AG04450 (cell line): ENCODE data around the gene CD72. TPM values are rescaled to one million over a fixed set of nuclear protein-coding genes. Genes with fewer than 3 reads are reported as not detected.

ENCODE experiments used
- CTCF ChIA-PET: fragments of 300-600, 350-600 bp; formaldehyde crosslinking; extraction: SDS; loops from one replicate; lab custom pipeline; 2022; ENCODE audit warnings: antibody characterized with exemption, inconsistent platforms; lab: Charles Lee
- POLR2A ChIA-PET: fragments of 350-600 bp; formaldehyde crosslinking; extraction: SDS; loops from one replicate; lab custom pipeline; 2021; ENCODE audit warnings: antibody characterized with exemption, inconsistent platforms; lab: Yijun Ruan, JAX
- DNase-seq: peaks from one replicate; pipeline ENCODE4 v3.0.0-alpha.2; 2011; ENCODE audit warnings: low read depth, low spot score
- H3K27ac ChIP-seq: one replicate; pipeline ENCODE4 v1.5.1; 2012; ENCODE audit warnings: low read depth, low read length, control low read depth
- H3K27me3 ChIP-seq: one replicate; pipeline ENCODE4 v1.6.0; 2012; ENCODE audit warnings: low read length; ENCODE audit not compliant: control insufficient read depth, insufficient read depth
- H3K4me3 ChIP-seq: 2 replicates; pipeline ENCODE4 v1.5.1; 2011; ENCODE audit warnings: mild to moderate bottlenecking, low read depth, low read length, control low read depth
- H3K9me3 ChIP-seq: 2 replicates; pipeline ENCODE4 v1.5.1; 2012; ENCODE audit warnings: low read length; ENCODE audit not compliant: control insufficient read depth, insufficient read depth
- CTCF ChIP-seq: IDR thresholded peaks from 2 replicates; pipeline ENCODE4 v1.5.1; 2011; ENCODE audit warnings: low read depth, low read length, control low read depth, inconsistent platforms
- polyA plus RNA-seq: library from polyadenylated mRNA; depleted of rRNA; stranded (reverse); fragments of >200 nt; gene quantifications from 2 replicates; pipeline ENCODE4 v1.2.3, GENCODE V29; 2011

Gene CD72
- polyA plus RNA-seq, 1 experiment: 0.86 TPM

GRCh38 chr9:35627575-35627974 lies 9.4 kb upstream of the CD72 start:
- no peak for DNase-seq
- H3K9me3 ChIP-seq: no peaks in the 10 kb centered on the region
- CTCF ChIA-PET: interaction anchor here (0.7 to 2.1 kb wide), 2 partner anchors 24 kb away, joined by 3 to 10 read pairs; no protein-coding TSS in a partner anchor
- POLR2A ChIA-PET: no interaction called here
- no peak overlapping the region for H3K4me3 ChIP-seq
- H3K27ac ChIP-seq: no peak overlapping the region
- H3K27me3 ChIP-seq: peaks cover 5% of the 10 kb centered on the region
- TF ChIP-seq CTCF: no peak

DNA sequence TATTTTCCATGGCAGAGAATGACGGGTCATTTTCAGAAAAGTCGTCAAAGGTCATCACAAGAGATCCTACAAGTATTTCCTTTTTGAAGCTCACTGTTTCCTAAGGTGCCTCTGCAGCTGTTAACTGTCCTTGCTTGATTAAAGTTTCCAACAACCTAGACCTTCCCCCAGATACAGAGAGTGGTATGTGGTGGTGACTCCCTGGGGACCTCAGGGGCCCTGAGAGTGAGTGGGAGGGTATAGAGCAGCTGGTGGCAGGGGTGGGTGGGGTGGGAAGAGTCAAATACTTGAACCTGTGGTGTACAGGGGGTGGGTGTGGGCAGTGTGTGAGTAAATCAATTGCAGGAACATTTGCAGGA lies 1.6 kb upstream of the CD72 start:
- POLR2A ChIA-PET: no interaction called here
- CTCF ChIA-PET: interaction anchor here (0.9 to 1.6 kb wide), 2 partner anchors 8 to 16 kb away, joined by 3 to 7 read pairs; no protein-coding TSS in a partner anchor
- no peak for DNase-seq
- no peaks in the 10 kb centered on the region; the same call in 1 of the 2 replicates for H3K9me3 ChIP-seq
- TF ChIP-seq CTCF: no peak
- H3K4me3 ChIP-seq: no peak overlapping the region
- no peak overlapping the region for H3K27ac ChIP-seq
- H3K27me3 ChIP-seq: peaks cover 41% of the 10 kb centered on the region

- DNase-seq: no peak
- Histone ChIP-seq H3K4me3 (no peak overlapping the region), H3K27me3 (peaks cover 46% of the 10 kb centered on the region), H3K27ac (no peak overlapping the region), H3K9me3 (no peaks in the 10 kb centered on the region; the same call in 1 of the 2 replicates)
- ChIA-PET CTCF (interaction anchor here (0.9 to 1.6 kb wide), 2 partner anchors 8 to 15 kb away, joined by 3 to 7 read pairs; no protein-coding TSS in a partner anchor), POLR2A (no interaction called here)
- TF ChIP-seq CTCF: no peak
These were observed 914 bp upstream of the CD72 start for GRCh38 chr9:35618854-35619799.

GRCh38 chr9:35617548-35617947 lies 665 bp downstream of the CD72 start:
- peaks cover 50% of the 10 kb centered on the region for H3K27me3 ChIP-seq
- no peak for TF ChIP-seq CTCF
- ChIA-PET CTCF (interaction anchor here (0.6 to 1.2 kb wide), 3 partner anchors 13 to 579 kb away, joined by 3 to 4 read pairs (median 3); no protein-coding TSS in a partner anchor), POLR2A (no interaction called here)
- H3K27ac ChIP-seq: no peak overlapping the region
- no peaks in the 10 kb centered on the region; the same call in 1 of the 2 replicates for H3K9me3 ChIP-seq
- no peak overlapping the region for H3K4me3 ChIP-seq
- DNase-seq: no peak
